ENCODE results near the gene ZNF723.

DNA sequence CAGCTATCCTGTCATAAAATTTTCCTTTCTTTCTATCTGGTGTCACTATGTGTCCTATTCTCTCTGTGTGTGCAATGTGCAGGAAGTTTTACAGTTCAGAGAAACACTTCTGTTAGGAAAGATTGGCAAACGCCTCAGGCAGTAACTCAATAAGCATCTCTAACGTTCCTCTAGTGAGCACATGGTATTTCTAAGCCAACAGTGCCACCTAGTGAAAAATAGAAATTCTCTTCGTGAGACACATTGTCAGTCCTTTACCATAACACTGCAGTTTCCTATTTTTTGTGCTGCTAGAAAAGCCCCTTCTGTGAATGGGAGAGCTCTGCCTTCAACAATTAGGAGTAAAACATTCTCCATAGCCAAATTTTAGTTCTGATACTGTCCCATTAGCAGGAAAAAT is 50.7 kb downstream of the ZNF723 start:
- TF ChIP-seq, protein P1, sequence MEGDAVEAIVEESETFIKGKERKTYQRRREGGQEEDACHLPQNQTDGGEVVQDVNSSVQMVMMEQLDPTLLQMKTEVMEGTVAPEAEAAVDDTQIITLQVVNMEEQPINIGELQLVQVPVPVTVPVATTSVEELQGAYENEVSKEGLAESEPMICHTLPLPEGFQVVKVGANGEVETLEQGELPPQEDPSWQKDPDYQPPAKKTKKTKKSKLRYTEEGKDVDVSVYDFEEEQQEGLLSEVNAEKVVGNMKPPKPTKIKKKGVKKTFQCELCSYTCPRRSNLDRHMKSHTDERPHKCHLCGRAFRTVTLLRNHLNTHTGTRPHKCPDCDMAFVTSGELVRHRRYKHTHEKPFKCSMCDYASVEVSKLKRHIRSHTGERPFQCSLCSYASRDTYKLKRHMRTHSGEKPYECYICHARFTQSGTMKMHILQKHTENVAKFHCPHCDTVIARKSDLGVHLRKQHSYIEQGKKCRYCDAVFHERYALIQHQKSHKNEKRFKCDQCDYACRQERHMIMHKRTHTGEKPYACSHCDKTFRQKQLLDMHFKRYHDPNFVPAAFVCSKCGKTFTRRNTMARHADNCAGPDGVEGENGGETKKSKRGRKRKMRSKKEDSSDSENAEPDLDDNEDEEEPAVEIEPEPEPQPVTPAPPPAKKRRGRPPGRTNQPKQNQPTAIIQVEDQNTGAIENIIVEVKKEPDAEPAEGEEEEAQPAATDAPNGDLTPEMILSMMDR (IDR thresholded peaks at IDR 0.05) = peak in 2 of 4 experiments; percentile 22 to 34
- no peak for TF ChIP-seq EP300 (IDR thresholded peaks at IDR 0.05)
- no peak for TF ChIP-seq POLR2A (IDR thresholded peaks at IDR 0.05)

Measured in sigmoid colon (tissue), 4 donors.